H1 (cell line): ENCODE data around the gene GOLGA2.

Experiments used
- CHD1 ChIP-seq: IDR thresholded peaks from 2 replicates; pipeline ENCODE4 v1.6.1; 2012; ENCODE audit warnings: low read depth, low read length, improper control_type of control experiment
- CHD2 ChIP-seq: IDR thresholded peaks from 2 replicates; pipeline ENCODE4 v1.6.1; 2012; ENCODE audit warnings: low read length, improper control_type of control experiment
- EGR1 ChIP-seq: IDR thresholded peaks from 2 replicates; pipeline ENCODE4 v1.6.1; 2011; ENCODE audit warnings: low read depth, low read length, borderline replicate concordance
- EZH2 ChIP-seq: fragments of 200-600 bp; sonication (generic); IDR thresholded peaks from 2 replicates; pipeline ENCODE4 v1.7.1; 2012; ENCODE audit warnings: low read depth, mild to moderate bottlenecking, moderate library complexity, low read length, inconsistent platforms; ENCODE audit not compliant: severe bottlenecking
- GTF2F1 ChIP-seq: IDR thresholded peaks from 2 replicates; pipeline ENCODE4 v1.6.1; 2012; ENCODE audit warnings: low read depth, low read length, improper control_type of control experiment, borderline replicate concordance
- PHF8 ChIP-seq: fragments of 200-600 bp; sonication (generic); conservative IDR thresholded peaks from 2 replicates; pipeline ENCODE4 v1.7.1; 2012; ENCODE audit warnings: low read depth, mild to moderate bottlenecking, inconsistent platforms, low read length, moderate library complexity
- POLR2A ChIP-seq, 2 experiments: IDR thresholded peaks; 1 replicate in 1 of 2; 2 replicates in 1 of 2; pipeline ENCODE4 v1.6.1; 2011; ENCODE audit warnings: low read depth in 2 of 2, low read length in 2 of 2, mild to moderate bottlenecking in 2 of 2; ENCODE audit errors: control extremely low read depth in 1 of 2
- POLR2AphosphoS5 ChIP-seq: IDR thresholded peaks from 2 replicates; pipeline ENCODE4 v1.6.1; 2011; ENCODE audit warnings: low read depth, low read length
- RAD21 ChIP-seq, 2 experiments: IDR thresholded peaks in 1 of 2; conservative IDR thresholded peaks in 1 of 2; 2 replicates each; pipeline ENCODE4 v1.6.1; 2011; ENCODE audit warnings: low read depth in 2 of 2, low read length in 2 of 2, improper control_type of control experiment in 1 of 2, inconsistent platforms in 1 of 2, mild to moderate bottlenecking in 1 of 2, moderate library complexity in 1 of 2
- TAF7 ChIP-seq: optimal IDR thresholded peaks from 2 replicates; pipeline ENCODE3; 2011; ENCODE audit warnings: low read depth, mild to moderate bottlenecking, inconsistent platforms, low read length, moderate library complexity, borderline replicate concordance
- TCF12 ChIP-seq: IDR thresholded peaks from 2 replicates; pipeline ENCODE4 v1.6.1; 2011; ENCODE audit warnings: low read depth, mild to moderate bottlenecking, low read length
- YY1 ChIP-seq: IDR thresholded peaks from 2 replicates; pipeline ENCODE4 v1.6.1; 2011; ENCODE audit warnings: low read depth, mild to moderate bottlenecking, low read length
- TF ChIP-seq, protein P1 (sequence below), 3 experiments: IDR thresholded peaks; 1 replicate in 2 of 3; 2 replicates in 1 of 3; pipeline versions ENCODE4 v1.5.1 to v1.6.1; 2011; ENCODE audit warnings: low read length in 3 of 3, mild to moderate bottlenecking in 3 of 3, inconsistent platforms in 2 of 3, low read depth in 1 of 3, moderate library complexity in 1 of 3; ENCODE audit not compliant: insufficient read depth in 1 of 3; ENCODE audit errors: control extremely low read depth in 1 of 3
- TF ChIP-seq, protein P2 (sequence below): IDR thresholded peaks from 2 replicates; pipeline ENCODE4 v1.6.1; 2012; ENCODE audit warnings: low read length, inconsistent platforms

GRCh38 chr9:128321343-128321742 lies 45.5 kb upstream of the GOLGA2 start:
- TF ChIP-seq EZH2 = no peak
- TF ChIP-seq, protein P1, sequence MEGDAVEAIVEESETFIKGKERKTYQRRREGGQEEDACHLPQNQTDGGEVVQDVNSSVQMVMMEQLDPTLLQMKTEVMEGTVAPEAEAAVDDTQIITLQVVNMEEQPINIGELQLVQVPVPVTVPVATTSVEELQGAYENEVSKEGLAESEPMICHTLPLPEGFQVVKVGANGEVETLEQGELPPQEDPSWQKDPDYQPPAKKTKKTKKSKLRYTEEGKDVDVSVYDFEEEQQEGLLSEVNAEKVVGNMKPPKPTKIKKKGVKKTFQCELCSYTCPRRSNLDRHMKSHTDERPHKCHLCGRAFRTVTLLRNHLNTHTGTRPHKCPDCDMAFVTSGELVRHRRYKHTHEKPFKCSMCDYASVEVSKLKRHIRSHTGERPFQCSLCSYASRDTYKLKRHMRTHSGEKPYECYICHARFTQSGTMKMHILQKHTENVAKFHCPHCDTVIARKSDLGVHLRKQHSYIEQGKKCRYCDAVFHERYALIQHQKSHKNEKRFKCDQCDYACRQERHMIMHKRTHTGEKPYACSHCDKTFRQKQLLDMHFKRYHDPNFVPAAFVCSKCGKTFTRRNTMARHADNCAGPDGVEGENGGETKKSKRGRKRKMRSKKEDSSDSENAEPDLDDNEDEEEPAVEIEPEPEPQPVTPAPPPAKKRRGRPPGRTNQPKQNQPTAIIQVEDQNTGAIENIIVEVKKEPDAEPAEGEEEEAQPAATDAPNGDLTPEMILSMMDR (IDR thresholded peaks at IDR 0.05; ENCODE audit: control extremely low read depth in 1 of 3, insufficient read depth in 1 of 3, low read depth in 1 of 3, low read length in 3 of 3) = no peak
- no peak for TF ChIP-seq POLR2A (IDR thresholded peaks at IDR 0.05; ENCODE audit: control extremely low read depth in 1 of 2, low read depth in 2 of 2, low read length in 2 of 2)
- TF ChIP-seq, protein P2, sequence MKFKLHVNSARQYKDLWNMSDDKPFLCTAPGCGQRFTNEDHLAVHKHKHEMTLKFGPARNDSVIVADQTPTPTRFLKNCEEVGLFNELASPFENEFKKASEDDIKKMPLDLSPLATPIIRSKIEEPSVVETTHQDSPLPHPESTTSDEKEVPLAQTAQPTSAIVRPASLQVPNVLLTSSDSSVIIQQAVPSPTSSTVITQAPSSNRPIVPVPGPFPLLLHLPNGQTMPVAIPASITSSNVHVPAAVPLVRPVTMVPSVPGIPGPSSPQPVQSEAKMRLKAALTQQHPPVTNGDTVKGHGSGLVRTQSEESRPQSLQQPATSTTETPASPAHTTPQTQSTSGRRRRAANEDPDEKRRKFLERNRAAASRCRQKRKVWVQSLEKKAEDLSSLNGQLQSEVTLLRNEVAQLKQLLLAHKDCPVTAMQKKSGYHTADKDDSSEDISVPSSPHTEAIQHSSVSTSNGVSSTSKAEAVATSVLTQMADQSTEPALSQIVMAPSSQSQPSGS = no peak
- no peak for TF ChIP-seq GTF2F1
- no peak for TF ChIP-seq TCF12
- no peak for TF ChIP-seq RAD21 (IDR thresholded peaks at IDR 0.05 in 1 of 2, conservative IDR thresholded peaks at IDR 0.05 in 1 of 2; ENCODE audit: low read depth in 2 of 2, low read length in 2 of 2)
- no peak for TF ChIP-seq PHF8
- no peak for TF ChIP-seq EGR1
- no peak for TF ChIP-seq POLR2AphosphoS5
- no peak for TF ChIP-seq TAF7
- no peak for TF ChIP-seq YY1
- TF ChIP-seq CHD2 = no peak
- TF ChIP-seq CHD1 = no peak
